ENCODE measurements around the gene MED9. TPM values are rescaled to one million over a fixed set of nuclear protein-coding genes. Genes with fewer than 3 reads are reported as not detected.

MED9 gene
- total RNA-seq, 3 donors from 2014 or later (not counting 1 experiment from before 2014, with no cell fraction given): 19.8 to 23.5 (median 22.3) TPM

GRCh38 chr17:17493249-17493985, 16.6 kb downstream of the MED9 start:
- peaks cover 19% of the 10 kb centered on the region for H3K4me1 ChIP-seq (ENCODE audit: control insufficient read depth, insufficient read depth, low read length)
- no peaks in the 10 kb centered on the region for H3K36me3 Mint-ChIP-seq
- no peak for TF ChIP-seq CTCF (IDR thresholded peaks at IDR 0.05)
- no peak overlapping the region for H3K27ac ChIP-seq (ENCODE audit: low read length)
- no peaks in the 10 kb centered on the region for H3K9me3 Mint-ChIP-seq
- peaks cover 6 to 16% of the 10 kb centered on the region in 2 donors for H3K4me1 Mint-ChIP-seq
- intact Hi-C loops (cut with micrococcal nuclease): no loop called here
- H3K36me3 ChIP-seq (ENCODE audit: control insufficient read depth, insufficient read depth, low read length): peaks cover 16% of the 10 kb centered on the region
- WGBS (ENCODE audit: insufficient coverage): 71% methylated on average over 15 of the region's 15 CpGs
- H3K4me3 Mint-ChIP-seq: peak overlapping the region; percentile 15
- H3K9me3 ChIP-seq (ENCODE audit: control insufficient read depth, insufficient read depth, low read length): no peaks in the 10 kb centered on the region
- H3K4me3 ChIP-seq (ENCODE audit: low read length): no peak overlapping the region
- ATAC-seq (no peak), DNase-seq (no peak)
- H3K27ac Mint-ChIP-seq: no peak overlapping the region
- H3K27me3 Mint-ChIP-seq (ENCODE audit: low read depth in 2 of 2): peaks cover 5 to 6% of the 10 kb centered on the region in 2 donors
- peaks cover 6% of the 10 kb centered on the region for H3K27me3 ChIP-seq (ENCODE audit: control insufficient read depth, insufficient read depth, low read length)

GRCh38 chr17:17493986-17494466, 17.2 kb downstream of the MED9 start:
- no peak for TF ChIP-seq CTCF (IDR thresholded peaks at IDR 0.05)
- Mint-ChIP-seq H3K27ac (no peak overlapping the region), H3K27me3 (ENCODE audit: low read depth in 2 of 2) (peaks cover 5 to 6% of the 10 kb centered on the region in 2 donors), H3K4me1 (peaks cover 6 to 16% of the 10 kb centered on the region in 2 donors), H3K36me3 (no peaks in the 10 kb centered on the region), H3K9me3 (no peaks in the 10 kb centered on the region), H3K4me3 (peak overlapping the region; percentile 17)
- H3K27me3 ChIP-seq (ENCODE audit: control insufficient read depth, insufficient read depth, low read length): peaks cover 6% of the 10 kb centered on the region
- ATAC-seq (no peak), DNase-seq (no peak)
- H3K36me3 ChIP-seq (ENCODE audit: control insufficient read depth, insufficient read depth, low read length): peaks cover 16% of the 10 kb centered on the region
- peaks cover 19% of the 10 kb centered on the region for H3K4me1 ChIP-seq (ENCODE audit: control insufficient read depth, insufficient read depth, low read length)
- H3K4me3 ChIP-seq (ENCODE audit: low read length): no peak overlapping the region
- H3K9me3 ChIP-seq (ENCODE audit: control insufficient read depth, insufficient read depth, low read length): no peaks in the 10 kb centered on the region
- H3K27ac ChIP-seq (ENCODE audit: low read length): no peak overlapping the region
- 88% methylated on average over 4 of the region's 5 CpGs for WGBS (ENCODE audit: insufficient coverage)
- intact Hi-C loops (cut with micrococcal nuclease): no loop called here

GRCh38 chr17:17494499-17494869, 17.7 kb downstream of the MED9 start:
- no peak for DNase-seq
- no peaks in the 10 kb centered on the region for H3K9me3 Mint-ChIP-seq
- intact Hi-C loops (cut with micrococcal nuclease): no loop called here
- Histone ChIP-seq H3K27me3 (ENCODE audit: control insufficient read depth, insufficient read depth, low read length) (peaks cover 6% of the 10 kb centered on the region), H3K36me3 (ENCODE audit: control insufficient read depth, insufficient read depth, low read length) (peaks cover 16% of the 10 kb centered on the region), H3K9me3 (ENCODE audit: control insufficient read depth, insufficient read depth, low read length) (no peaks in the 10 kb centered on the region), H3K4me1 (ENCODE audit: control insufficient read depth, insufficient read depth, low read length) (peaks cover 19% of the 10 kb centered on the region), H3K4me3 (ENCODE audit: low read length) (no peak overlapping the region), H3K27ac (ENCODE audit: low read length) (no peak overlapping the region)
- no peak overlapping the region for H3K4me3 Mint-ChIP-seq
- H3K36me3 Mint-ChIP-seq: no peaks in the 10 kb centered on the region
- peaks cover 5 to 6% of the 10 kb centered on the region in 2 donors for H3K27me3 Mint-ChIP-seq (ENCODE audit: low read depth in 2 of 2)
- no peak for TF ChIP-seq CTCF (IDR thresholded peaks at IDR 0.05)
- H3K4me1 Mint-ChIP-seq: peaks cover 6 to 16% of the 10 kb centered on the region in 2 donors
- no peak for ATAC-seq
- H3K27ac Mint-ChIP-seq: no peak overlapping the region
- WGBS (ENCODE audit: insufficient coverage): 60% methylated on average over 12 of the region's 14 CpGs
